ENCODE measurements around the gene HJURP.

GRCh38 chr2:233794128-233794658, 60.1 kb downstream of the HJURP start:
- no peak for TF ChIP-seq MAZ (IDR thresholded peaks at IDR 0.05; ENCODE audit: borderline replicate concordance, low read depth, low read length)
- TF ChIP-seq ELK1 (IDR thresholded peaks at IDR 0.05; ENCODE audit: low read depth, low read length): no peak
- TF ChIP-seq, protein P1, sequence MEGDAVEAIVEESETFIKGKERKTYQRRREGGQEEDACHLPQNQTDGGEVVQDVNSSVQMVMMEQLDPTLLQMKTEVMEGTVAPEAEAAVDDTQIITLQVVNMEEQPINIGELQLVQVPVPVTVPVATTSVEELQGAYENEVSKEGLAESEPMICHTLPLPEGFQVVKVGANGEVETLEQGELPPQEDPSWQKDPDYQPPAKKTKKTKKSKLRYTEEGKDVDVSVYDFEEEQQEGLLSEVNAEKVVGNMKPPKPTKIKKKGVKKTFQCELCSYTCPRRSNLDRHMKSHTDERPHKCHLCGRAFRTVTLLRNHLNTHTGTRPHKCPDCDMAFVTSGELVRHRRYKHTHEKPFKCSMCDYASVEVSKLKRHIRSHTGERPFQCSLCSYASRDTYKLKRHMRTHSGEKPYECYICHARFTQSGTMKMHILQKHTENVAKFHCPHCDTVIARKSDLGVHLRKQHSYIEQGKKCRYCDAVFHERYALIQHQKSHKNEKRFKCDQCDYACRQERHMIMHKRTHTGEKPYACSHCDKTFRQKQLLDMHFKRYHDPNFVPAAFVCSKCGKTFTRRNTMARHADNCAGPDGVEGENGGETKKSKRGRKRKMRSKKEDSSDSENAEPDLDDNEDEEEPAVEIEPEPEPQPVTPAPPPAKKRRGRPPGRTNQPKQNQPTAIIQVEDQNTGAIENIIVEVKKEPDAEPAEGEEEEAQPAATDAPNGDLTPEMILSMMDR (IDR thresholded peaks at IDR 0.05): no peak
- TF ChIP-seq, protein P2, sequence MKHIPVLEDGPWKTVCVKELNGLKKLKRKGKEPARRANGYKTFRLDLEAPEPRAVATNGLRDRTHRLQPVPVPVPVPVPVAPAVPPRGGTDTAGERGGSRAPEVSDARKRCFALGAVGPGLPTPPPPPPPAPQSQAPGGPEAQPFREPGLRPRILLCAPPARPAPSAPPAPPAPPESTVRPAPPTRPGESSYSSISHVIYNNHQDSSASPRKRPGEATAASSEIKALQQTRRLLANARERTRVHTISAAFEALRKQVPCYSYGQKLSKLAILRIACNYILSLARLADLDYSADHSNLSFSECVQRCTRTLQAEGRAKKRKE (CRISPR knock-in tag; IDR thresholded peaks at IDR 0.05; ENCODE audit: low read depth): no peak
- no peak for TF ChIP-seq REST (IDR thresholded peaks at IDR 0.05)
- TF ChIP-seq, protein P3, sequence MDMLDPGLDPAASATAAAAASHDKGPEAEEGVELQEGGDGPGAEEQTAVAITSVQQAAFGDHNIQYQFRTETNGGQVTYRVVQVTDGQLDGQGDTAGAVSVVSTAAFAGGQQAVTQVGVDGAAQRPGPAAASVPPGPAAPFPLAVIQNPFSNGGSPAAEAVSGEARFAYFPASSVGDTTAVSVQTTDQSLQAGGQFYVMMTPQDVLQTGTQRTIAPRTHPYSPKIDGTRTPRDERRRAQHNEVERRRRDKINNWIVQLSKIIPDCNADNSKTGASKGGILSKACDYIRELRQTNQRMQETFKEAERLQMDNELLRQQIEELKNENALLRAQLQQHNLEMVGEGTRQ (IDR thresholded peaks at IDR 0.05): no peak
- no peak for TF ChIP-seq JUNB (IDR thresholded peaks at IDR 0.05)
- no peak for TF ChIP-seq RNF2 (IDR thresholded peaks at IDR 0.05; ENCODE audit: borderline replicate concordance, low read depth)
- no peak for TF ChIP-seq HOXA7 (CRISPR knock-in tag; IDR thresholded peaks at IDR 0.05)
- TF ChIP-seq, protein P4, sequence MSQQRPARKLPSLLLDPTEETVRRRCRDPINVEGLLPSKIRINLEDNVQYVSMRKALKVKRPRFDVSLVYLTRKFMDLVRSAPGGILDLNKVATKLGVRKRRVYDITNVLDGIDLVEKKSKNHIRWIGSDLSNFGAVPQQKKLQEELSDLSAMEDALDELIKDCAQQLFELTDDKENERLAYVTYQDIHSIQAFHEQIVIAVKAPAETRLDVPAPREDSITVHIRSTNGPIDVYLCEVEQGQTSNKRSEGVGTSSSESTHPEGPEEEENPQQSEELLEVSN (IDR thresholded peaks at IDR 0.05; ENCODE audit: borderline replicate concordance, low read depth): no peak
- TF ChIP-seq POLR2A (IDR thresholded peaks at IDR 0.05; ENCODE audit: low read length): no peak
- no peak for TF ChIP-seq EP300 (IDR thresholded peaks at IDR 0.05)
- TF ChIP-seq RFX5 (IDR thresholded peaks at IDR 0.05): no peak
